ENCODE results near the gene MCRIP1. TPM values are rescaled to one million over a fixed set of nuclear protein-coding genes. Genes with fewer than 3 reads are reported as not detected.

MCRIP1 gene
- total RNA-seq, 1 donor from 2014 or later = 106 TPM

DNA sequence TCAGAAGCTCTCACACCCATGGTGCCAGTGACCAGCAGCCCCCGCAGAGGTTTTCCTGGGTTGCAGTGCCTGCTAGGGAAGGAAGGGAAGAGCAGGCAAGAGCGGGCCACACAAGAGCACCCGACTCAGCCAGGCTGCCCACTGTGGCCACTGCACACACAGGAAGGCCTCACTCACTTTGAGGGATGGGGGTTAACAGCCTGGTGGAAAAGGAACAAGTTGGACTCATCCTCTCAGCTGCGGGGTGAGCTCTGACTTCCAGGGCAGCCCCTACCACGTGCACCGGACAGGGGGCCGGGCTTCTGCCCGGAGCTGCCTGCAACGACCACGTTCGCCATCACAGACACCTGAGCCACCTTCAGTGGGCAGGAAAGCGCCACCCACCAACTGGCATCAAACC is 19.1 kb upstream of the MCRIP1 start:
- Histone ChIP-seq H3K36me3 (ENCODE audit: insufficient read depth, low read length) (peaks cover 36% of the 10 kb centered on the region), H3K9ac (ENCODE audit: low read length) (no peak overlapping the region)

DNA sequence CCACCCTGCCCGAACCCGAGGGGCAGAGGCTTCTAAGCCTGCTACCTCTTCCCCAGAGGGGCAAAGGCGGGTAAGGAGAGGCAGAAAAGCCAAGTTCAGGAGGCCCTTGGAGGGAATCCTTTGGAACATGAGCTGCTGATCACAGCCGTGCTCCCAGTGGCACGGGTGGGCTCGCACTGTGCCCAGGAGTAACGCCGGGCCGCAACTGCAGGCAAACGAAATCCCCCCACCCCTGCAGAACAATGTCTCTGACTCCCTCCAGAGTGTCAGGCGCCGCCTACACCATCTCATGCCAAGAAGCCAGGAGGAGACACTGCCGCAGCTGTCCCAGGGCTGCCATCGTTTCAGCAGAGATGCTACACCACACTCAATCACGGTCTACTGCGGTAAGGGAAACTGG is 18.3 kb upstream of the MCRIP1 start:
- no peak overlapping the region for H3K4me3 ChIP-seq (ENCODE audit: insufficient read depth, low read depth, low read length)
- no peak for TF ChIP-seq EZH2 (IDR thresholded peaks at IDR 0.05; ENCODE audit: insufficient read depth, low read length)
- TF ChIP-seq, protein P1, sequence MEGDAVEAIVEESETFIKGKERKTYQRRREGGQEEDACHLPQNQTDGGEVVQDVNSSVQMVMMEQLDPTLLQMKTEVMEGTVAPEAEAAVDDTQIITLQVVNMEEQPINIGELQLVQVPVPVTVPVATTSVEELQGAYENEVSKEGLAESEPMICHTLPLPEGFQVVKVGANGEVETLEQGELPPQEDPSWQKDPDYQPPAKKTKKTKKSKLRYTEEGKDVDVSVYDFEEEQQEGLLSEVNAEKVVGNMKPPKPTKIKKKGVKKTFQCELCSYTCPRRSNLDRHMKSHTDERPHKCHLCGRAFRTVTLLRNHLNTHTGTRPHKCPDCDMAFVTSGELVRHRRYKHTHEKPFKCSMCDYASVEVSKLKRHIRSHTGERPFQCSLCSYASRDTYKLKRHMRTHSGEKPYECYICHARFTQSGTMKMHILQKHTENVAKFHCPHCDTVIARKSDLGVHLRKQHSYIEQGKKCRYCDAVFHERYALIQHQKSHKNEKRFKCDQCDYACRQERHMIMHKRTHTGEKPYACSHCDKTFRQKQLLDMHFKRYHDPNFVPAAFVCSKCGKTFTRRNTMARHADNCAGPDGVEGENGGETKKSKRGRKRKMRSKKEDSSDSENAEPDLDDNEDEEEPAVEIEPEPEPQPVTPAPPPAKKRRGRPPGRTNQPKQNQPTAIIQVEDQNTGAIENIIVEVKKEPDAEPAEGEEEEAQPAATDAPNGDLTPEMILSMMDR (IDR thresholded peaks at IDR 0.05; ENCODE audit: insufficient read depth, low read depth, low read length) = no peak
- H2AFZ ChIP-seq (ENCODE audit: low read depth, low read length) = no peak overlapping the region
- no peak overlapping the region for H3K4me2 ChIP-seq (ENCODE audit: low read length)
- no peaks in the 10 kb centered on the region for H3K9me3 Mint-ChIP-seq (ENCODE audit: unreplicated experiment)
- H3K36me3 Mint-ChIP-seq (ENCODE audit: low read depth, unreplicated experiment) = peaks cover 15% of the 10 kb centered on the region
- DNase-seq (ENCODE audit: low read depth) (no peak), FAIRE-seq (no peak)
- H3K27me3 ChIP-seq (ENCODE audit: insufficient read depth, low read length) = no peaks in the 10 kb centered on the region
- H3K27ac ChIP-seq (ENCODE audit: low read depth, low read length) = no peak overlapping the region
- H3K27ac Mint-ChIP-seq (ENCODE audit: unreplicated experiment) = no peak overlapping the region
- peaks cover 68% of the 10 kb centered on the region for H4K20me1 ChIP-seq (ENCODE audit: insufficient read depth, low read length)
- H3K79me2 ChIP-seq (ENCODE audit: insufficient read depth, low read length) = peaks cover 61% of the 10 kb centered on the region
- H3K36me3 ChIP-seq (ENCODE audit: insufficient read depth, low read length) = peaks cover 42% of the 10 kb centered on the region
- no peak overlapping the region for H3K4me3 Mint-ChIP-seq (ENCODE audit: unreplicated experiment)
- H3K9me3 ChIP-seq (ENCODE audit: insufficient read depth, low read depth, low read length) = no peaks in the 10 kb centered on the region
- peaks cover 7% of the 10 kb centered on the region for H3K4me1 Mint-ChIP-seq (ENCODE audit: low read depth, unreplicated experiment)
- H3K27me3 Mint-ChIP-seq (ENCODE audit: low read depth, unreplicated experiment) = no peaks in the 10 kb centered on the region
- H3K4me1 ChIP-seq (ENCODE audit: insufficient read depth, low read length) = no peaks in the 10 kb centered on the region
- no peak overlapping the region for H3K9ac ChIP-seq (ENCODE audit: low read length)

More for the DNA sequence above, 19.1 kb upstream of the MCRIP1 start:
- Mint-ChIP-seq H3K4me1 (ENCODE audit: low read depth, unreplicated experiment) (peaks cover 8% of the 10 kb centered on the region), H3K9me3 (ENCODE audit: unreplicated experiment) (no peaks in the 10 kb centered on the region), H3K36me3 (ENCODE audit: low read depth, unreplicated experiment) (peaks cover 14% of the 10 kb centered on the region), H3K27me3 (ENCODE audit: low read depth, unreplicated experiment) (no peaks in the 10 kb centered on the region), H3K4me3 (ENCODE audit: unreplicated experiment) (no peak overlapping the region), H3K27ac (ENCODE audit: unreplicated experiment) (no peak overlapping the region)
- Histone ChIP-seq H3K4me2 (ENCODE audit: low read length) (no peak overlapping the region), H3K4me1 (ENCODE audit: insufficient read depth, low read length) (peaks cover 2% of the 10 kb centered on the region), H3K27me3 (ENCODE audit: insufficient read depth, low read length) (no peaks in the 10 kb centered on the region), H3K4me3 (ENCODE audit: insufficient read depth, low read depth, low read length) (no peak overlapping the region), H3K27ac (ENCODE audit: low read depth, low read length) (no peak overlapping the region), H3K79me2 (ENCODE audit: insufficient read depth, low read length) (peaks cover 66% of the 10 kb centered on the region), H2AFZ (ENCODE audit: low read depth, low read length) (no peak overlapping the region), H4K20me1 (ENCODE audit: insufficient read depth, low read length) (peaks cover 68% of the 10 kb centered on the region), H3K9me3 (ENCODE audit: insufficient read depth, low read depth, low read length) (no peaks in the 10 kb centered on the region)
- no peak for TF ChIP-seq EZH2 (IDR thresholded peaks at IDR 0.05; ENCODE audit: insufficient read depth, low read length)
- DNase-seq (ENCODE audit: low read depth) (no peak), FAIRE-seq (no peak)

DNA sequence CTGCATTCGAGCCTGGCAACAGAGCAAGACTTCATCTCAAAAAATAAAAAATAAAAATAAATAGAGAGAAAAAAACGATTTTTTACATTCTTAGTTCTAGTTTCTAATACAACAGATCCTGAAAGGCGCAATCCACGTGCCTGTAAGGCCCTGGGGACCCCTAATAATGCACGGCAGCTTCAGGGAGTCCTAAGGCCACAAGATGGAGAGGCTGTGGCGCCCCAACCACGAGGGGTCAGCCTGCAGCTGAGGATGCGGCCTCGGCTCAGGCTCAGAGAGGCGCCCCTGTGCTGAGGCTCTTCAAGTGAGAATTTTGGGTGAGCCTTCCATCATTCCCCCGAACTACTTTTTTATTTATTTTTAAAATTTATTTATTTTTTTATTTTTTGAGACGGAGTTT is 16.4 kb upstream of the MCRIP1 start:
- no peaks in the 10 kb centered on the region for H3K9me3 ChIP-seq (ENCODE audit: insufficient read depth, low read depth, low read length)
- peaks cover 66% of the 10 kb centered on the region for H4K20me1 ChIP-seq (ENCODE audit: insufficient read depth, low read length)
- no peak overlapping the region for H3K9ac ChIP-seq (ENCODE audit: low read length)
- no peak overlapping the region for H2AFZ ChIP-seq (ENCODE audit: low read depth, low read length)
- DNase-seq (ENCODE audit: low read depth) (no peak), FAIRE-seq (no peak)
- no peaks in the 10 kb centered on the region for H3K4me1 ChIP-seq (ENCODE audit: insufficient read depth, low read length)
- Mint-ChIP-seq H3K4me1 (ENCODE audit: low read depth, unreplicated experiment) (no peaks in the 10 kb centered on the region), H3K27ac (ENCODE audit: unreplicated experiment) (no peak overlapping the region), H3K27me3 (ENCODE audit: low read depth, unreplicated experiment) (no peaks in the 10 kb centered on the region), H3K4me3 (ENCODE audit: unreplicated experiment) (no peak overlapping the region), H3K9me3 (ENCODE audit: unreplicated experiment) (no peaks in the 10 kb centered on the region), H3K36me3 (ENCODE audit: low read depth, unreplicated experiment) (peaks cover 13% of the 10 kb centered on the region)
- H3K36me3 ChIP-seq (ENCODE audit: insufficient read depth, low read length) = peaks cover 51% of the 10 kb centered on the region
- no peak overlapping the region for H3K27ac ChIP-seq (ENCODE audit: low read depth, low read length)
- H3K79me2 ChIP-seq (ENCODE audit: insufficient read depth, low read length) = peaks cover 42% of the 10 kb centered on the region
- no peak overlapping the region for H3K4me3 ChIP-seq (ENCODE audit: insufficient read depth, low read depth, low read length)
- H3K27me3 ChIP-seq (ENCODE audit: insufficient read depth, low read length) = no peaks in the 10 kb centered on the region
- H3K4me2 ChIP-seq (ENCODE audit: low read length) = no peak overlapping the region
- TF ChIP-seq, protein P1 (IDR thresholded peaks at IDR 0.05; ENCODE audit: insufficient read depth, low read depth, low read length) = no peak
- TF ChIP-seq EZH2 (IDR thresholded peaks at IDR 0.05; ENCODE audit: insufficient read depth, low read length) = no peak

All from astrocyte (in vitro differentiated cells and primary cell).